ENCODE measurements around the gene CPT1A.

CPT1A gene

GRCh38 chr11:68839911-68840641, 1.6 kb downstream of the CPT1A start:
- Histone ChIP-seq H3K4me3 (ENCODE audit: low read depth in 1 of 2, low read length in 2 of 2) (peak overlapping the region; percentile 62 to 92), H3K27ac (ENCODE audit: low read length) (peak overlapping the region; percentile 98), H3K9me3 (ENCODE audit: control insufficient read depth in 1 of 2, low read length in 2 of 2) (no peaks in the 10 kb centered on the region), H3K27me3 (ENCODE audit: low read depth, low read length) (no peaks in the 10 kb centered on the region), H3K36me3 (ENCODE audit: control insufficient read depth in 1 of 2, insufficient read depth in 2 of 2, low read length in 2 of 2) (peaks cover 0 to 5% of the 10 kb centered on the region in 2 donors), H3K4me1 (ENCODE audit: control insufficient read depth in 1 of 2, insufficient read depth in 2 of 2, low read length in 2 of 2) (peaks cover 31 to 58% of the 10 kb centered on the region in 2 donors)

- Histone ChIP-seq H3K4me1 (ENCODE audit: control insufficient read depth in 1 of 2, insufficient read depth in 2 of 2, low read length in 2 of 2) (peaks cover 32 to 60% of the 10 kb centered on the region in 2 donors), H3K36me3 (ENCODE audit: control insufficient read depth in 1 of 2, insufficient read depth in 2 of 2, low read length in 2 of 2) (peaks cover 0 to 5% of the 10 kb centered on the region in 2 donors), H3K27me3 (ENCODE audit: low read depth, low read length) (no peaks in the 10 kb centered on the region), H3K9me3 (ENCODE audit: control insufficient read depth in 1 of 2, low read length in 2 of 2) (no peaks in the 10 kb centered on the region), H3K4me3 (ENCODE audit: low read depth in 1 of 2, low read length in 2 of 2) (peak overlapping the region; percentile 62 to 92), H3K27ac (ENCODE audit: low read length) (peak overlapping the region; percentile 98)
Measured at GRCh38 chr11:68839054-68839865, 2.5 kb downstream of the CPT1A start.

DNA sequence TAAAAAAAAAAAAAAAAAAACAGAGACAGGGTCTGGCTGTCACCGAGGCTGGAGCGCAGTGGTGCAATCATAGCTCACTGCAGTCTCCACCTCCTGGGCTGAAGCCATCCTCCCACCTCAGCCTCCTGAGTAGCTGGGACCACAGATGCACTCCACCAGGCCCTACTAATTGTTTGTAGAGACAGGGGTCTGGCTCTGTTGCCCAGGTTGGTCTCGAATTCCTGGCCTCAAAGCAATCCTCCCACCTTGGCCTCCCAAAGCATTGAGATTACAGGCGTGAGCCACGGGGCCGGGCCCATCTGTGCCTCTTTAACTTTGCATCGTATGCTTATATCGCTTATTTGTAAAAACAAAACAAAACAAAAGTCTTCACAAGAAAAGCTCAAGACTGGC, 3.1 kb downstream of the CPT1A start:
- H3K9me3 ChIP-seq (ENCODE audit: control insufficient read depth in 1 of 2, low read length in 2 of 2) = no peaks in the 10 kb centered on the region
- H3K27ac ChIP-seq (ENCODE audit: low read length) = peak overlapping the region; percentile 86
- peaks cover 0 to 5% of the 10 kb centered on the region in 2 donors for H3K36me3 ChIP-seq (ENCODE audit: control insufficient read depth in 1 of 2, insufficient read depth in 2 of 2, low read length in 2 of 2)
- H3K4me1 ChIP-seq (ENCODE audit: control insufficient read depth in 1 of 2, insufficient read depth in 2 of 2, low read length in 2 of 2) = peaks cover 31 to 57% of the 10 kb centered on the region in 2 donors
- H3K27me3 ChIP-seq (ENCODE audit: low read depth, low read length) = no peaks in the 10 kb centered on the region
- peak overlapping the region; percentile 38 to 92 for H3K4me3 ChIP-seq (ENCODE audit: low read depth in 1 of 2, low read length in 2 of 2)

- Histone ChIP-seq H3K4me3 (ENCODE audit: low read depth in 1 of 2, low read length in 2 of 2) (peak overlapping the region; percentile 21 to 37), H3K9me3 (ENCODE audit: control insufficient read depth in 1 of 2, low read length in 2 of 2) (no peaks in the 10 kb centered on the region), H3K36me3 (ENCODE audit: control insufficient read depth in 1 of 2, insufficient read depth in 2 of 2, low read length in 2 of 2) (peaks cover 3 to 5% of the 10 kb centered on the region in 2 donors), H3K27ac (ENCODE audit: low read length) (peak overlapping the region; percentile 86), H3K27me3 (ENCODE audit: low read depth, low read length) (no peaks in the 10 kb centered on the region), H3K4me1 (ENCODE audit: control insufficient read depth in 1 of 2, insufficient read depth in 2 of 2, low read length in 2 of 2) (peaks cover 29 to 53% of the 10 kb centered on the region in 2 donors)
Measured at GRCh38 chr11:68837583-68838571, 3.8 kb downstream of the CPT1A start.

- Histone ChIP-seq H3K27me3 (ENCODE audit: low read depth, low read length) (no peaks in the 10 kb centered on the region), H3K27ac (ENCODE audit: low read length) (peak overlapping the region; percentile 58), H3K4me1 (ENCODE audit: control insufficient read depth in 1 of 2, insufficient read depth in 2 of 2, low read length in 2 of 2) (peaks cover 28 to 66% of the 10 kb centered on the region in 2 donors), H3K4me3 (ENCODE audit: low read depth in 1 of 2, low read length in 2 of 2) (no peak overlapping the region), H3K9me3 (ENCODE audit: control insufficient read depth in 1 of 2, low read length in 2 of 2) (no peaks in the 10 kb centered on the region), H3K36me3 (ENCODE audit: control insufficient read depth in 1 of 2, insufficient read depth in 2 of 2, low read length in 2 of 2) (peaks cover 5 to 6% of the 10 kb centered on the region in 2 donors)
Measured at GRCh38 chr11:68835749-68836148, 6.0 kb downstream of the CPT1A start.

DNA sequence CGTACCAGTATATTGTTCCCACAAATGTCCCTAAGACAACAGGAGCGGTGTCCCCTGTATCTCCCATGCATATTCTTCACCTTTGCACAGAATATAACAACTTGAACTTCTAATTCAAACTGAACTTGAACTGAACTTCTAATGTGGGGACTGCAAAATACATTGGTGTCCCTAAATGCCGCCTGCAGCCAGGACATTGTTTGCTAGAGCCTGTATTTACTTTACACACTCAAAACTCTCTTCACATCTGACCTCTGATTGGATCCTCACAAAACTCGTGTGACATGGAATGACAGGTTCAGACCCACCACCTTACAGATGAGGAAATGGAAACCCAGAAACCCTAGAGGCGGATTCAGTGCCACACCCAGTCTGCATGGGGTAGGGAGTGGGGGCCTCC, 6.4 kb downstream of the CPT1A start:
- H3K27ac ChIP-seq (ENCODE audit: low read length) = peak overlapping the region; percentile 58
- peaks cover 2 to 9% of the 10 kb centered on the region in 2 donors for H3K36me3 ChIP-seq (ENCODE audit: control insufficient read depth in 1 of 2, insufficient read depth in 2 of 2, low read length in 2 of 2)
- H3K4me1 ChIP-seq (ENCODE audit: control insufficient read depth in 1 of 2, insufficient read depth in 2 of 2, low read length in 2 of 2) = peaks cover 28 to 66% of the 10 kb centered on the region in 2 donors
- H3K4me3 ChIP-seq (ENCODE audit: low read depth in 1 of 2, low read length in 2 of 2) = no peak overlapping the region
- H3K9me3 ChIP-seq (ENCODE audit: control insufficient read depth in 1 of 2, low read length in 2 of 2) = no peaks in the 10 kb centered on the region
- H3K27me3 ChIP-seq (ENCODE audit: low read depth, low read length) = no peaks in the 10 kb centered on the region

- Histone ChIP-seq H3K36me3 (ENCODE audit: control insufficient read depth in 1 of 2, insufficient read depth in 2 of 2, low read length in 2 of 2) (peaks cover 0 to 9% of the 10 kb centered on the region in 2 donors), H3K27me3 (ENCODE audit: low read depth, low read length) (no peaks in the 10 kb centered on the region), H3K9me3 (ENCODE audit: control insufficient read depth in 1 of 2, low read length in 2 of 2) (no peaks in the 10 kb centered on the region), H3K4me1 (ENCODE audit: control insufficient read depth in 1 of 2, insufficient read depth in 2 of 2, low read length in 2 of 2) (peaks cover 17 to 63% of the 10 kb centered on the region in 2 donors), H3K27ac (ENCODE audit: low read length) (peak overlapping the region; percentile 0), H3K4me3 (ENCODE audit: low read depth in 1 of 2, low read length in 2 of 2) (no peak overlapping the region)
Measured at GRCh38 chr11:68832476-68833181, 9.1 kb downstream of the CPT1A start.

- H3K4me1 ChIP-seq (ENCODE audit: control insufficient read depth in 1 of 2, insufficient read depth in 2 of 2, low read length in 2 of 2) = peaks cover 11 to 53% of the 10 kb centered on the region in 2 donors
- H3K36me3 ChIP-seq (ENCODE audit: control insufficient read depth in 1 of 2, insufficient read depth in 2 of 2, low read length in 2 of 2) = peaks cover 0 to 9% of the 10 kb centered on the region in 2 donors
- H3K4me3 ChIP-seq (ENCODE audit: low read depth in 1 of 2, low read length in 2 of 2) = no peak overlapping the region
- peak overlapping the region; percentile 79 for H3K27ac ChIP-seq (ENCODE audit: low read length)
- H3K27me3 ChIP-seq (ENCODE audit: low read depth, low read length) = no peaks in the 10 kb centered on the region
- H3K9me3 ChIP-seq (ENCODE audit: control insufficient read depth in 1 of 2, low read length in 2 of 2) = no peaks in the 10 kb centered on the region
Measured at GRCh38 chr11:68831124-68831523, 10.6 kb downstream of the CPT1A start.

DNA sequence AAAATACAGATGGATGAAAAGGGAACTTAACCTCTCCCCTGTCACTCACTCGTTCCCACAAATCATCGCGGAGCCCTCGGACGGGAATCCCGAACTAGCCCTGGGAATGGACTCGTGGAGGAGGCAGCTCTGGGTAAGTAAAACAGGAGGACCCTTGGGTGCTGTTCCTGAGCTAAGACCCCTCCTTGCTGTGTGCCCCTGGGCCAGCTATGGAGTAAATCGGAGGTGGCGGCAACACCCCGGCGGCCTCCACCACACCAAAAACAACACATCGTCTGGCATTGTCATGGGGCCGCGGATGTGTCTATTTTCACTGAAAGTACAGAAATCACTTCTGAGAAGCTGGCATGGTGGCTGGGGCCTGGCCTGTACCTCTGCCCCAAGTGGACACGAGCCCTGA, 12.1 kb downstream of the CPT1A start:
- Histone ChIP-seq H3K36me3 (ENCODE audit: control insufficient read depth in 1 of 2, insufficient read depth in 2 of 2, low read length in 2 of 2) (peaks cover 0 to 9% of the 10 kb centered on the region in 2 donors), H3K4me3 (ENCODE audit: low read depth in 1 of 2, low read length in 2 of 2) (no peak overlapping the region), H3K27ac (ENCODE audit: low read length) (no peak overlapping the region), H3K27me3 (ENCODE audit: low read depth, low read length) (no peaks in the 10 kb centered on the region), H3K4me1 (ENCODE audit: control insufficient read depth in 1 of 2, insufficient read depth in 2 of 2, low read length in 2 of 2) (peaks cover 4 to 42% of the 10 kb centered on the region in 2 donors), H3K9me3 (ENCODE audit: control insufficient read depth in 1 of 2, low read length in 2 of 2) (no peaks in the 10 kb centered on the region)

GRCh38 chr11:68828957-68829356, 12.8 kb downstream of the CPT1A start:
- Histone ChIP-seq H3K27ac (ENCODE audit: low read length) (no peak overlapping the region), H3K4me1 (ENCODE audit: control insufficient read depth in 1 of 2, insufficient read depth in 2 of 2, low read length in 2 of 2) (peaks cover 4 to 42% of the 10 kb centered on the region in 2 donors)

More at GRCh38 chr11:68828957-68829356, 12.8 kb downstream of the CPT1A start:
- H3K9me3 ChIP-seq (ENCODE audit: control insufficient read depth in 1 of 2, low read length in 2 of 2) = no peaks in the 10 kb centered on the region
- H3K4me3 ChIP-seq (ENCODE audit: low read depth in 1 of 2, low read length in 2 of 2) = no peak overlapping the region
- H3K27me3 ChIP-seq (ENCODE audit: low read depth, low read length) = no peaks in the 10 kb centered on the region
- H3K36me3 ChIP-seq (ENCODE audit: control insufficient read depth in 1 of 2, insufficient read depth in 2 of 2, low read length in 2 of 2) = peaks cover 0 to 9% of the 10 kb centered on the region in 2 donors

All from muscle layer of duodenum (tissue), 2 donors.